HepG2 (cell line): ENCODE results near the gene ZBTB7A. TPM values are rescaled to one million over a fixed set of nuclear protein-coding genes. Genes with fewer than 3 reads are reported as not detected.

ENCODE experiments used
- AGO2 ChIP-seq: fragments of 200-400 bp; formaldehyde crosslinking; optimal IDR thresholded peaks from 2 replicates; pipeline ENCODE3; 2017; ENCODE audit warnings: mild to moderate bottlenecking, low read depth, low read length, moderate library complexity
- GTF2F1 ChIP-seq: fragments of 150-350 bp; IDR thresholded peaks from 2 replicates; pipeline ENCODE4 v1.6.1; 2014; ENCODE audit warnings: low read length
- HMG20B ChIP-seq: conservative IDR thresholded peaks from 2 replicates; pipeline ENCODE4 v1.6.1; 2016; ENCODE audit warnings: missing genetic modification reagents, missing compliant biosample characterization
- KLF16 ChIP-seq, 2 experiments: sonication (generic) in 1 of 2; formaldehyde crosslinking in 1 of 2; IDR thresholded peaks; 2 replicates each; pipeline versions ENCODE4 v1.6.1 to v1.8.0; 2016 to 2023; ENCODE audit warnings: missing genetic modification reagents in 2 of 2, missing compliant biosample characterization in 1 of 2
- RBM39 ChIP-seq: fragments of 200-400 bp; formaldehyde crosslinking; IDR thresholded peaks from one replicate; pipeline ENCODE4 v1.6.1; 2018; ENCODE audit warnings: antibody characterized with exemption, mild to moderate bottlenecking, low read depth, low read length; ENCODE audit not compliant: poor library complexity, severe bottlenecking
- SP4 ChIP-seq: sonication (generic); formaldehyde crosslinking; IDR thresholded peaks from 2 replicates; pipeline ENCODE4 v1.8.1; 2023; ENCODE audit warnings: mild to moderate bottlenecking, missing genetic modification reagents
- YEATS4 ChIP-seq: sonication (generic); formaldehyde crosslinking; IDR thresholded peaks from 2 replicates; pipeline ENCODE4 v1.4.0; 2020; ENCODE audit warnings: missing genetic modification reagents, borderline replicate concordance
- ZBTB8A ChIP-seq: sonication (generic); formaldehyde crosslinking; IDR thresholded peaks from 2 replicates; pipeline ENCODE4 v1.4.0; 2020; ENCODE audit warnings: mild to moderate bottlenecking, low read depth, missing genetic modification reagents, borderline replicate concordance
- ZFP36L2 ChIP-seq: sonication (generic); formaldehyde crosslinking; IDR thresholded peaks from 2 replicates; pipeline ENCODE4 v1.4.0; 2020; ENCODE audit warnings: missing genetic modification reagents
- ZFX ChIP-seq: sonication (generic); formaldehyde crosslinking; IDR thresholded peaks from 2 replicates; pipeline ENCODE4 v1.4.0; 2020; ENCODE audit warnings: mild to moderate bottlenecking, low read depth, missing genetic modification reagents, moderate library complexity
- ZNF136 ChIP-seq: sonication (generic); formaldehyde crosslinking; IDR thresholded peaks from 2 replicates; pipeline ENCODE4 v1.8.1; 2022; ENCODE audit warnings: low read depth, mild to moderate bottlenecking, moderate library complexity, missing genetic modification reagents
- ZNF225 ChIP-seq: sonication (generic); formaldehyde crosslinking; IDR thresholded peaks from 2 replicates; pipeline ENCODE4 v1.4.0; 2020; ENCODE audit warnings: mild to moderate bottlenecking, missing genetic modification reagents
- ZNF496 ChIP-seq: sonication (generic); formaldehyde crosslinking; IDR thresholded peaks from 2 replicates; pipeline ENCODE4 v1.8.1; 2023; ENCODE audit warnings: mild to moderate bottlenecking, moderate library complexity, missing genetic modification reagents; ENCODE audit not compliant: insufficient replicate concordance
- ZNF549 ChIP-seq: sonication (generic); formaldehyde crosslinking; IDR thresholded peaks from 2 replicates; pipeline ENCODE4 v1.5.0; 2020; ENCODE audit warnings: missing genetic modification reagents
- ZNF556 ChIP-seq: sonication (generic); formaldehyde crosslinking; IDR thresholded peaks from 2 replicates; pipeline ENCODE4 v1.4.0; 2020; ENCODE audit warnings: mild to moderate bottlenecking, missing genetic modification reagents, borderline replicate concordance
- ZNF746 ChIP-seq: sonication (generic); formaldehyde crosslinking; IDR thresholded peaks from 2 replicates; pipeline ENCODE4 v1.8.0; 2022; ENCODE audit warnings: mild to moderate bottlenecking, missing genetic modification reagents
- polyA plus RNA-seq, 8 experiments: library from polyadenylated mRNA; depleted of rRNA in 3 of 8; stranded (reverse) in 7 of 8; unstranded in 1 of 8; fragments of >200 nt; fragmentation: Illumina TruSeq in 4 of 8; extraction: Trizol in 4 of 8; gene quantifications; 2 replicates each; pipeline versions ENCODE4 v1.2.1 to v1.2.3, GENCODE V29; 2011 to 2016; ENCODE audit warnings: low read depth in 4 of 8, missing spikeins in 1 of 8, mixed read lengths in 1 of 8; ENCODE audit not compliant: insufficient read depth in 1 of 8
- total RNA-seq, 5 experiments: library from RNA; depleted of rRNA; stranded (reverse); fragments of >200 nt; fragmentation: Illumina TruSeq; extraction: Trizol; gene quantifications; 2 replicates each; pipeline ENCODE4 v1.2.3, GENCODE V29; 2016; ENCODE audit warnings: low read depth in 1 of 5
- TF ChIP-seq, protein P1 (sequence below): sonication (generic); formaldehyde crosslinking; IDR thresholded peaks from 2 replicates; pipeline ENCODE4 v1.5.0; 2020; ENCODE audit warnings: missing genetic modification reagents
- TF ChIP-seq, protein P2 (sequence below): sonication (generic); formaldehyde crosslinking; IDR thresholded peaks from 2 replicates; pipeline ENCODE4 v1.4.0; 2020; ENCODE audit warnings: missing genetic modification reagents
- TF ChIP-seq, protein P3 (sequence below): sonication (generic); formaldehyde crosslinking; IDR thresholded peaks from 2 replicates; pipeline ENCODE4 v1.5.0; 2020; ENCODE audit warnings: mild to moderate bottlenecking, missing genetic modification reagents
- TF ChIP-seq, protein P4 (sequence below), 2 experiments: IDR thresholded peaks; 2 replicates each; pipeline ENCODE4 v1.6.1; 2011 to 2012; ENCODE audit warnings: low read length in 2 of 2, borderline replicate concordance in 1 of 2, low read depth in 1 of 2, mild to moderate bottlenecking in 1 of 2, moderate library complexity in 1 of 2

Gene ZBTB7A
- total and polyA plus RNA-seq, 2 of the 13 experiments (the other 11 are each of a cell fraction or from before 2014, with no cell fraction given): 3.6 to 4.0 TPM

DNA sequence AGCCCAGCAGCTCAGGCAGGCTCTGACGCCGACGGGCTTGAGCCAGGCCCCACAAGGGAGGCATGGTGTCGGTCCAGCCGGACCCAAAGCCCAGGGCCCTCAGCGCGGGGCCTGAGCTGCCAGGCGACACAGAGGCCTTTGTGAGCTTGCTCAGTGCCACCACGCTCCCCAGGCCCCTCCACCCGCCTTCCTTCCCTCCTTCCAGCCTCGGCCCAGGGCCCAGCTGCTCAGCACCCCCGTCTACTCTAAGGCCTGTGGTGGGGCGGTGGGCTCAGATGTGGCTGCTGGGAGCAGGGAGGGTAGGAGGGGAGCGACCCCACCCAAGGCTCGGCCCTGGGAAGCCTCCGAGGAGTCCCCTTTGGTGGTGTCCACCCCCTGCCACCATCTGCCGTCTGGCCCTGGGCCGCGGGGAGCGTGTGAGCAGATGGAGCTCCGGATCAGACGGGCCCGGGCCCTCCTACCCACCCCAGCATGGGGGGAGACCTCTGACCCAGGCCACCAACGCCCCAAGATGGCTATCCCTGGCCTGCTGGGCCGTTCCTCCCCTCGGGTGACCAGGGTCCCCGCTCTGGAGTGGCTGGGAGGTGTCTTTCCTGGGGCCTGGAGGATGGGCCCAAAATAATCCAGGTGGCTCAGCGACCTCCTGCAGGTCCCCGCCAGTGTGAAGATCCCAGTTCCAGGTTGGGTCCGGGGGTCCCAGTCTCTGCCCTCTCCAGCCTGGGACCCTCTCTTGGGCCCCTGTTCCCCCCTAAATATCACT lies 7.8 kb downstream of the ZBTB7A start (continued):
- TF ChIP-seq AGO2 (peak; percentile 84), ZNF556 (no peak), ZFX (CRISPR knock-in tag) (peak; percentile 86), ZNF496 (CRISPR knock-in tag) (no peak), ZFP36L2 (CRISPR knock-in tag) (no peak), KLF16 (CRISPR knock-in tag; IDR thresholded peaks at IDR 0.05) (no peak; a peak in 1 of 4 replicates), ZNF136 (CRISPR knock-in tag) (no peak), ZNF549 (CRISPR knock-in tag) (no peak), ZNF746 (CRISPR knock-in tag) (no peak), YEATS4 (CRISPR knock-in tag) (0 out of 2 replicates have a peak, but pooled peaks have one; percentile 19), SP4 (CRISPR knock-in tag) (no peak), ZNF225 (CRISPR knock-in tag) (no peak), GTF2F1 (no peak), HMG20B (CRISPR knock-in tag) (no peak), RBM39 (peak; percentile 13), ZBTB8A (CRISPR knock-in tag) (no peak)
- TF ChIP-seq, protein P1, sequence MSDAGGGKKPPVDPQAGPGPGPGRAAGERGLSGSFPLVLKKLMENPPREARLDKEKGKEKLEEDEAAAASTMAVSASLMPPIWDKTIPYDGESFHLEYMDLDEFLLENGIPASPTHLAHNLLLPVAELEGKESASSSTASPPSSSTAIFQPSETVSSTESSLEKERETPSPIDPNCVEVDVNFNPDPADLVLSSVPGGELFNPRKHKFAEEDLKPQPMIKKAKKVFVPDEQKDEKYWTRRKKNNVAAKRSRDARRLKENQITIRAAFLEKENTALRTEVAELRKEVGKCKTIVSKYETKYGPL (CRISPR knock-in tag): no peak
- TF ChIP-seq, protein P2, sequence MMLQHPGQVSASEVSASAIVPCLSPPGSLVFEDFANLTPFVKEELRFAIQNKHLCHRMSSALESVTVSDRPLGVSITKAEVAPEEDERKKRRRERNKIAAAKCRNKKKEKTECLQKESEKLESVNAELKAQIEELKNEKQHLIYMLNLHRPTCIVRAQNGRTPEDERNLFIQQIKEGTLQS (CRISPR knock-in tag): no peak
- TF ChIP-seq, protein P3, sequence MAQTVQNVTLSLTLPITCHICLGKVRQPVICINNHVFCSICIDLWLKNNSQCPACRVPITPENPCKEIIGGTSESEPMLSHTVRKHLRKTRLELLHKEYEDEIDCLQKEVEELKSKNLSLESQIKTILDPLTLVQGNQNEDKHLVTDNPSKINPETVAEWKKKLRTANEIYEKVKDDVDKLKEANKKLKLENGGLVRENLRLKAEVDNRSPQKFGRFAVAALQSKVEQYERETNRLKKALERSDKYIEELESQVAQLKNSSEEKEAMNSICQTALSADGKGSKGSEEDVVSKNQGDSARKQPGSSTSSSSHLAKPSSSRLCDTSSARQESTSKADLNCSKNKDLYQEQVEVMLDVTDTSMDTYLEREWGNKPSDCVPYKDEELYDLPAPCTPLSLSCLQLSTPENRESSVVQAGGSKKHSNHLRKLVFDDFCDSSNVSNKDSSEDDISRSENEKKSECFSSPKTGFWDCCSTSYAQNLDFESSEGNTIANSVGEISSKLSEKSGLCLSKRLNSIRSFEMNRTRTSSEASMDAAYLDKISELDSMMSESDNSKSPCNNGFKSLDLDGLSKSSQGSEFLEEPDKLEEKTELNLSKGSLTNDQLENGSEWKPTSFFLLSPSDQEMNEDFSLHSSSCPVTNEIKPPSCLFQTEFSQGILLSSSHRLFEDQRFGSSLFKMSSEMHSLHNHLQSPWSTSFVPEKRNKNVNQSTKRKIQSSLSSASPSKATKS (CRISPR knock-in tag): no peak
- TF ChIP-seq, protein P4, sequence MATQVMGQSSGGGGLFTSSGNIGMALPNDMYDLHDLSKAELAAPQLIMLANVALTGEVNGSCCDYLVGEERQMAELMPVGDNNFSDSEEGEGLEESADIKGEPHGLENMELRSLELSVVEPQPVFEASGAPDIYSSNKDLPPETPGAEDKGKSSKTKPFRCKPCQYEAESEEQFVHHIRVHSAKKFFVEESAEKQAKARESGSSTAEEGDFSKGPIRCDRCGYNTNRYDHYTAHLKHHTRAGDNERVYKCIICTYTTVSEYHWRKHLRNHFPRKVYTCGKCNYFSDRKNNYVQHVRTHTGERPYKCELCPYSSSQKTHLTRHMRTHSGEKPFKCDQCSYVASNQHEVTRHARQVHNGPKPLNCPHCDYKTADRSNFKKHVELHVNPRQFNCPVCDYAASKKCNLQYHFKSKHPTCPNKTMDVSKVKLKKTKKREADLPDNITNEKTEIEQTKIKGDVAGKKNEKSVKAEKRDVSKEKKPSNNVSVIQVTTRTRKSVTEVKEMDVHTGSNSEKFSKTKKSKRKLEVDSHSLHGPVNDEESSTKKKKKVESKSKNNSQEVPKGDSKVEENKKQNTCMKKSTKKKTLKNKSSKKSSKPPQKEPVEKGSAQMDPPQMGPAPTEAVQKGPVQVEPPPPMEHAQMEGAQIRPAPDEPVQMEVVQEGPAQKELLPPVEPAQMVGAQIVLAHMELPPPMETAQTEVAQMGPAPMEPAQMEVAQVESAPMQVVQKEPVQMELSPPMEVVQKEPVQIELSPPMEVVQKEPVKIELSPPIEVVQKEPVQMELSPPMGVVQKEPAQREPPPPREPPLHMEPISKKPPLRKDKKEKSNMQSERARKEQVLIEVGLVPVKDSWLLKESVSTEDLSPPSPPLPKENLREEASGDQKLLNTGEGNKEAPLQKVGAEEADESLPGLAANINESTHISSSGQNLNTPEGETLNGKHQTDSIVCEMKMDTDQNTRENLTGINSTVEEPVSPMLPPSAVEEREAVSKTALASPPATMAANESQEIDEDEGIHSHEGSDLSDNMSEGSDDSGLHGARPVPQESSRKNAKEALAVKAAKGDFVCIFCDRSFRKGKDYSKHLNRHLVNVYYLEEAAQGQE (IDR thresholded peaks at IDR 0.05; ENCODE audit: borderline replicate concordance in 1 of 2, low read depth in 1 of 2, low read length in 2 of 2): no peak
